ENCODE data around the gene MTERF2.

GRCh38 chr12:107029081-107029480, 42.1 kb upstream of the MTERF2 start:
- TF ChIP-seq PBX3 (IDR thresholded peaks at IDR 0.05; ENCODE audit: insufficient replicate concordance, low read depth, low read length) (no peak), NR2C1 (IDR thresholded peaks at IDR 0.05) (no peak), EZH2 (IDR thresholded peaks at IDR 0.05; ENCODE audit: borderline replicate concordance, control insufficient read depth, low read depth, low read length) (no peak)

Measured in GM12878 (cell line).